HEK293T (cell line): Measurements from ENCODE around the gene CDK5RAP2.

Source experiments
- ARNT ChIP-seq: fragments of 450-650 bp; IDR thresholded peaks from 2 replicates; pipeline ENCODE4 v1.6.1; 2017; ENCODE audit warnings: mild to moderate bottlenecking
- FOXK2 ChIP-seq: fragments of 450-650 bp; IDR thresholded peaks from 2 replicates; pipeline ENCODE4 v1.6.1; 2016; ENCODE audit warnings: mild to moderate bottlenecking
- FOXM1 ChIP-seq: fragments of 450-650 bp; IDR thresholded peaks from 2 replicates; pipeline ENCODE4 v1.6.1; 2017; ENCODE audit warnings: mild to moderate bottlenecking, borderline replicate concordance
- HDGF ChIP-seq: fragments of 450-650 bp; IDR thresholded peaks from 2 replicates; pipeline ENCODE4 v1.6.1; 2017; ENCODE audit warnings: antibody characterized with exemption, borderline replicate concordance
- LEF1 ChIP-seq: fragments of 450-650 bp; IDR thresholded peaks from 2 replicates; pipeline ENCODE4 v1.6.1; 2017; ENCODE audit warnings: mild to moderate bottlenecking, borderline replicate concordance
- NFRKB ChIP-seq: fragments of 450-650 bp; IDR thresholded peaks from 2 replicates; pipeline ENCODE4 v1.6.1; 2016; ENCODE audit warnings: mild to moderate bottlenecking, moderate library complexity
- SP1 ChIP-seq: fragments of 450-650 bp; IDR thresholded peaks from 2 replicates; pipeline ENCODE4 v1.6.1; 2017
- SUZ12 ChIP-seq: fragments of 450-650 bp; IDR thresholded peaks from 2 replicates; pipeline ENCODE4 v1.6.1; 2016; ENCODE audit warnings: mild to moderate bottlenecking
- TARDBP ChIP-seq: fragments of 450-650 bp; IDR thresholded peaks from 2 replicates; pipeline ENCODE4 v1.6.1; 2016

- no peak for TF ChIP-seq FOXK2
- no peak for TF ChIP-seq SUZ12
- no peak for TF ChIP-seq HDGF
- TF ChIP-seq SP1: no peak
- TF ChIP-seq NFRKB: no peak
- TF ChIP-seq TARDBP: no peak
- TF ChIP-seq FOXM1: no peak
- no peak for TF ChIP-seq LEF1
- no peak for TF ChIP-seq ARNT
Measured at GRCh38 chr9:120438836-120439546, 141.0 kb downstream of the CDK5RAP2 start.
